MM.1S (cell line): ENCODE results near the gene THAP9.

Experiments used
- DNase-seq: peaks from one replicate; pipeline ENCODE4 v3.0.0-alpha.2; 2015
- H2AFZ ChIP-seq: fragments of 300-600 bp; sonication (generic); 2 replicates; pipeline ENCODE4 v1.6.0; 2016; ENCODE audit warnings: antibody characterized with exemption, low read length
- H3F3A ChIP-seq: fragments of 300-600 bp; sonication (generic); 2 replicates; pipeline ENCODE4 v1.6.1; 2016; ENCODE audit warnings: mild to moderate bottlenecking, antibody characterized with exemption, low read length, moderate library complexity, mixed read lengths; ENCODE audit not compliant: insufficient read depth
- H3K27ac ChIP-seq: fragments of 300-600 bp; sonication (generic); 2 replicates; pipeline ENCODE4 v1.5.1; 2016; ENCODE audit warnings: mild to moderate bottlenecking, low read length
- H3K27me3 ChIP-seq: fragments of 300-600 bp; sonication (generic); replicated peaks from 2 replicates; pipeline ENCODE4 v1.6.0; 2016; ENCODE audit warnings: low read length; ENCODE audit not compliant: insufficient read depth
- H3K36me3 ChIP-seq: fragments of 300-600 bp; sonication (generic); replicated peaks from 2 replicates; pipeline ENCODE4 v1.6.1; 2016; ENCODE audit warnings: mild to moderate bottlenecking, low read length, mixed read lengths; ENCODE audit not compliant: insufficient read depth
- H3K4me1 ChIP-seq: fragments of 300-600 bp; sonication (generic); 2 replicates; pipeline ENCODE4 v1.6.1; 2016; ENCODE audit warnings: low read length, mixed read lengths
- H3K4me2 ChIP-seq: fragments of 300-600 bp; sonication (generic); 2 replicates; pipeline ENCODE4 v1.6.0; 2016; ENCODE audit warnings: low read depth, low read length
- H3K4me3 ChIP-seq: fragments of 300-600 bp; sonication (generic); 2 replicates; pipeline ENCODE4 v1.5.1; 2016; ENCODE audit warnings: low read length, mixed read lengths
- H3K79me2 ChIP-seq: fragments of 300-600 bp; sonication (generic); 2 replicates; pipeline ENCODE4 v1.6.1; 2016; ENCODE audit warnings: mixed run types, low read length, mixed read lengths
- H3K9ac ChIP-seq: fragments of 300-600 bp; sonication (generic); 2 replicates; pipeline ENCODE4 v1.6.1; 2016; ENCODE audit warnings: low read length, mixed read lengths
- H3K9me2 ChIP-seq: fragments of 300-600 bp; sonication (generic); replicated peaks from 2 replicates; pipeline ENCODE4 v1.6.1; 2016; ENCODE audit warnings: mild to moderate bottlenecking, low read length, mixed read lengths; ENCODE audit not compliant: insufficient read depth
- H3K9me3 ChIP-seq: fragments of 300-600 bp; sonication (generic); replicated peaks from 2 replicates; pipeline ENCODE4 v1.6.1; 2016; ENCODE audit warnings: mild to moderate bottlenecking, low read length, mixed read lengths; ENCODE audit not compliant: insufficient read depth
- H4K20me1 ChIP-seq: fragments of 300-600 bp; sonication (generic); 2 replicates; pipeline ENCODE4 v1.6.1; 2016; ENCODE audit warnings: mild to moderate bottlenecking, low read length, moderate library complexity, mixed read lengths; ENCODE audit not compliant: insufficient read depth
- EZH2 ChIP-seq: fragments of 300-600 bp; sonication (generic); optimal IDR thresholded peaks from 2 replicates; pipeline ENCODE3; 2017; ENCODE audit warnings: low read depth, mild to moderate bottlenecking, antibody characterized with exemption, low read length, mixed read lengths
- EZH2phosphoT487 ChIP-seq: fragments of 300-600 bp; sonication (generic); IDR thresholded peaks from 2 replicates; pipeline ENCODE4 v1.6.1; 2018; ENCODE audit warnings: antibody characterized with exemption, low read length
- TF ChIP-seq, protein P1 (sequence below): fragments of 300-600 bp; sonication (generic); IDR thresholded peaks from 2 replicates; pipeline ENCODE4 v1.5.1; 2016; ENCODE audit warnings: antibody characterized with exemption, low read length, mixed read lengths

Gene THAP9

DNA sequence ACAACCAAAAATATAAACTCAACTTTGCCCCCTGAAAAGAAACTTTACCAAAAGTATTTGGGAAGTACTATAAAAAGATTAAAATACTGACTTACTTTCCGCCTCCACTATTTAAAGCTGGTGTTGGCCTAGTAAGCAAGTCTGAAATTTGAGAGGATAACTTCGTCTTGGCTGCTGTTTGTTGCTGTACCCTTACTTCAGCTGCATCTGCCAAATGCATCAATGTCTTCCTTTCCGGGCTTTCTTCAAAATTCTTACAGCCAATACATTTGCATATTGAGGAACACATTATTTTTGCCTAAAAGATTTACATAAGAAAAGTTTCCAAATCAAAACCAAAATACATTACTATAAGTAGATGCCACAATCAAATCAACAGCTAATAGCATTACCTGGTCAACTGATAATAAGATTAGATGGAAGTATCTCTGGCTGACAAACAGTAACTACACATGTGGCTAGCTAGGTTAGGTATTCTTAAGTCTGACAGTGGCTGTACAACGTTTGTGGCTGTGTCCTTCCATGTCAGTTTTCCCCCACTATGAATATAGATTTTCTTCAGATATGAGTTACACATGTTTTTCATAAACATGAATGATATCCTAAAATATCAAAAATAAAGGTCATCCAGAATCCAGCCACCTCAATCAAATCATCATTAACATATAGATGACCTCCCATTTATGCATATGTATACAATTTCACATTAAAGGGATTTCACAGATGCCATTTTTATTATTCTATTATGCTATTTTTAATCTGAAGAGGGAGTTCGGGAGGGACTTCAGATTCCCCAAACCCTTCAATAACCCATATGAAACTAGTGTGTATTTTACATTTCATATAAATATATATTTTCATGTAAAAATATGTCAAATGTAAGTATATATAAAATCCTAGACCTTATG is 30.6 kb downstream of the THAP9 start:
- no peak for DNase-seq
- Histone ChIP-seq H3K9me3 (no peaks in the 10 kb centered on the region), H3K27me3 (no peaks in the 10 kb centered on the region), H2AFZ (no peak overlapping the region), H3K9me2 (no peaks in the 10 kb centered on the region), H3K79me2 (no peaks in the 10 kb centered on the region), H3K4me3 (no peak overlapping the region), H3K4me1 (no peaks in the 10 kb centered on the region), H3F3A (no peaks in the 10 kb centered on the region), H4K20me1 (no peaks in the 10 kb centered on the region), H3K9ac (no peak overlapping the region), H3K4me2 (no peak overlapping the region), H3K27ac (no peak overlapping the region), H3K36me3 (no peaks in the 10 kb centered on the region; the same call in 1 of the 2 replicates)
- TF ChIP-seq, protein P1, sequence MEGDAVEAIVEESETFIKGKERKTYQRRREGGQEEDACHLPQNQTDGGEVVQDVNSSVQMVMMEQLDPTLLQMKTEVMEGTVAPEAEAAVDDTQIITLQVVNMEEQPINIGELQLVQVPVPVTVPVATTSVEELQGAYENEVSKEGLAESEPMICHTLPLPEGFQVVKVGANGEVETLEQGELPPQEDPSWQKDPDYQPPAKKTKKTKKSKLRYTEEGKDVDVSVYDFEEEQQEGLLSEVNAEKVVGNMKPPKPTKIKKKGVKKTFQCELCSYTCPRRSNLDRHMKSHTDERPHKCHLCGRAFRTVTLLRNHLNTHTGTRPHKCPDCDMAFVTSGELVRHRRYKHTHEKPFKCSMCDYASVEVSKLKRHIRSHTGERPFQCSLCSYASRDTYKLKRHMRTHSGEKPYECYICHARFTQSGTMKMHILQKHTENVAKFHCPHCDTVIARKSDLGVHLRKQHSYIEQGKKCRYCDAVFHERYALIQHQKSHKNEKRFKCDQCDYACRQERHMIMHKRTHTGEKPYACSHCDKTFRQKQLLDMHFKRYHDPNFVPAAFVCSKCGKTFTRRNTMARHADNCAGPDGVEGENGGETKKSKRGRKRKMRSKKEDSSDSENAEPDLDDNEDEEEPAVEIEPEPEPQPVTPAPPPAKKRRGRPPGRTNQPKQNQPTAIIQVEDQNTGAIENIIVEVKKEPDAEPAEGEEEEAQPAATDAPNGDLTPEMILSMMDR: no peak
- no peak for TF ChIP-seq EZH2
- TF ChIP-seq EZH2phosphoT487: no peak

DNA sequence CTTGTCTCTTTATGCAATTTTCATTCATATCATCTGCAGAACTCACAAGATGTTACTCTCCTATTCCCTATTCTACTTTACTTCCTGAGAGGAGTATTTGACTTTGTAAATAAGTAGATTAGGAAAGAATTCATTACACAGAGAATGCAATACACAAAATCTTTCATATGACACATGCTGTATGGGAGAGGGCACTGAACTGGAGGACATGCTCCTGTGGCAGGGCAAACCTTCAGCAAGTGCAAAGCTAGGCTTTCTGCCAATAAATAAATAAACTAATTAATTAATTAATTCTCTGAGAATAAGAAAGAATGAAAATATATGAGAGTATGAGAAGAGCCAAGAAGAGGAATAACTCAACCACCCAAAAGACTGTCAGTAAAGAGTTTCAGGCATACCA is 33.9 kb downstream of the THAP9 start:
- Histone ChIP-seq H3K27ac (no peak overlapping the region), H3F3A (no peaks in the 10 kb centered on the region), H4K20me1 (no peaks in the 10 kb centered on the region), H2AFZ (no peak overlapping the region), H3K4me2 (no peak overlapping the region), H3K9me3 (no peaks in the 10 kb centered on the region), H3K4me1 (no peaks in the 10 kb centered on the region), H3K9me2 (no peaks in the 10 kb centered on the region), H3K4me3 (no peak overlapping the region), H3K79me2 (no peaks in the 10 kb centered on the region), H3K27me3 (no peaks in the 10 kb centered on the region), H3K9ac (no peak overlapping the region), H3K36me3 (no peaks in the 10 kb centered on the region)
- no peak for TF ChIP-seq EZH2
- DNase-seq: no peak

DNA sequence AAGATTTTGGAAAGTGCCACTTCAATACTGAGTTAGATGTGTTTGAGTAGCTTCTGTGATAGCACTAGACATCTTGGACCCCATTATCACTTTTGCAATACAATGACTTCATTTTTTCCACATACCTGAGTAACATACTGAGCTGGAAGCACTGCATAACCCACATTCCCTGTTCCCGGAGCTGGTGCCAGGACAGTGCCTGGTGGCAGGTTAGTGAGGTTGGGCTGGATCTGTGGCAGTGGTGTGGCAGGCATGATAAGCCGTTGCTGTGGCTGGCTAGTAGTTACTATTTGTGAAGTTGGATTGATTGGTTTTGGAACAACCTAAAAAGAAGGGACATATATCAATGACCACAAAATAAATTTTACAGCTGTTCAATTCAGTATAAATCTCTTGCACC is 38.9 kb downstream of the THAP9 start:
- no peaks in the 10 kb centered on the region for H4K20me1 ChIP-seq
- H3K4me3 ChIP-seq: no peak overlapping the region
- no peaks in the 10 kb centered on the region for H3K27me3 ChIP-seq
- TF ChIP-seq EZH2 (no peak), EZH2phosphoT487 (no peak)
- TF ChIP-seq, protein P1: no peak
- H3K27ac ChIP-seq: no peak overlapping the region
- H3K4me1 ChIP-seq: no peaks in the 10 kb centered on the region
- H3K9ac ChIP-seq: no peak overlapping the region
- no peaks in the 10 kb centered on the region; the same call in 1 of the 2 replicates for H3K36me3 ChIP-seq
- no peaks in the 10 kb centered on the region for H3F3A ChIP-seq
- H3K79me2 ChIP-seq: 0 out of 2 replicates have a peak, but pooled peaks cover 3% of the 10 kb centered on the region
- no peak for DNase-seq
- no peaks in the 10 kb centered on the region for H3K9me3 ChIP-seq
- H2AFZ ChIP-seq: no peak overlapping the region
- H3K9me2 ChIP-seq: no peaks in the 10 kb centered on the region
- H3K4me2 ChIP-seq: no peak overlapping the region

DNA sequence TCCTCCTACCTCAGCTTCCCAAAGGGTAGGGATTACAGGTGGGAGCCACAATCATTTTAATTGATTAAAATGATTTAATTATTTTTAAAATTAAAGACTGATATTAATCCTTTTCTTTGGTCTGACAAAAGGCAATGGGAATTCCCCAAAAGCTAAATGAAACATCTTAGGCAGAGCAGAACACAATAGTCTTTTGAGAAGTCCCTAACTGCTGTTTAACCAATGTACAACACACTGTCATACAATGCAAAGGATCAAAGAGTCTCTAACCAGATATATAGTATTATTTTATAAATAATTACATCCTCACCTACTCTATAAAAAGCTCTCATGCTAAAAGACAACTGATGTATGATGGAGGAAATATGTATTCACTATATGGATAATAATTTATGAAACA is 47.0 kb downstream of the THAP9 start:
- Histone ChIP-seq H2AFZ (no peak overlapping the region), H3F3A (no peaks in the 10 kb centered on the region), H3K27ac (no peak overlapping the region), H3K9ac (no peak overlapping the region), H3K27me3 (no peaks in the 10 kb centered on the region), H3K4me1 (no peaks in the 10 kb centered on the region), H3K4me3 (no peak overlapping the region), H3K9me3 (no peaks in the 10 kb centered on the region), H4K20me1 (no peaks in the 10 kb centered on the region; the same call in 1 of the 2 replicates), H3K36me3 (no peaks in the 10 kb centered on the region; the same call in 1 of the 2 replicates), H3K79me2 (0 out of 2 replicates have a peak, but pooled peaks cover 9% of the 10 kb centered on the region), H3K4me2 (no peak overlapping the region), H3K9me2 (no peaks in the 10 kb centered on the region)
- no peak for DNase-seq
- TF ChIP-seq EZH2: no peak
